HL-60 (cell line): ENCODE data around the gene GPR17.

ENCODE experiments used
- DNase-seq, 2 experiments: peaks; one replicate each; pipeline ENCODE4 v3.0.0-alpha.2; 2010 to 2020; ENCODE audit warnings: low read depth in 1 of 2, low spot score in 1 of 2
- H3K27ac ChIP-seq: fragments of 250-450 bp; sonication (Bioruptor Pico); replicated peaks from 2 replicates; pipeline ENCODE4 v1.5.1; 2020; ENCODE audit warnings: mild to moderate bottlenecking, moderate library complexity
- H3K27me3 ChIP-seq: fragments of 250-450 bp; sonication (Bioruptor Pico); 2 replicates; pipeline ENCODE4 v1.5.1; 2021; ENCODE audit warnings: mild to moderate bottlenecking, moderate library complexity; ENCODE audit not compliant: insufficient read depth, poor library complexity, severe bottlenecking
- H3K4me3 ChIP-seq: replicated peaks from 2 replicates; pipeline ENCODE4 v1.5.1; 2011; ENCODE audit warnings: mild to moderate bottlenecking, control low read depth, low read length; ENCODE audit not compliant: insufficient read depth
- GABPA ChIP-seq: IDR thresholded peaks from 2 replicates; pipeline ENCODE4 v1.6.1; 2012; ENCODE audit warnings: low read depth
- POLR2AphosphoS5 ChIP-seq: IDR thresholded peaks from 2 replicates; pipeline ENCODE4 v1.6.1; 2012; ENCODE audit warnings: low read depth
- SPI1 ChIP-seq: IDR thresholded peaks from 2 replicates; pipeline ENCODE4 v1.6.1; 2012; ENCODE audit warnings: low read depth, mild to moderate bottlenecking, borderline replicate concordance
- TF ChIP-seq, protein P1 (sequence below): IDR thresholded peaks from 2 replicates; pipeline ENCODE4 v1.6.1; 2012; ENCODE audit warnings: low read depth; ENCODE audit not compliant: insufficient replicate concordance
- TF ChIP-seq, protein P2 (sequence below): IDR thresholded peaks from one replicate; pipeline ENCODE4 v1.5.1; 2011; ENCODE audit warnings: low read length, control low read depth, inconsistent platforms; ENCODE audit not compliant: insufficient read depth

Gene GPR17

DNA sequence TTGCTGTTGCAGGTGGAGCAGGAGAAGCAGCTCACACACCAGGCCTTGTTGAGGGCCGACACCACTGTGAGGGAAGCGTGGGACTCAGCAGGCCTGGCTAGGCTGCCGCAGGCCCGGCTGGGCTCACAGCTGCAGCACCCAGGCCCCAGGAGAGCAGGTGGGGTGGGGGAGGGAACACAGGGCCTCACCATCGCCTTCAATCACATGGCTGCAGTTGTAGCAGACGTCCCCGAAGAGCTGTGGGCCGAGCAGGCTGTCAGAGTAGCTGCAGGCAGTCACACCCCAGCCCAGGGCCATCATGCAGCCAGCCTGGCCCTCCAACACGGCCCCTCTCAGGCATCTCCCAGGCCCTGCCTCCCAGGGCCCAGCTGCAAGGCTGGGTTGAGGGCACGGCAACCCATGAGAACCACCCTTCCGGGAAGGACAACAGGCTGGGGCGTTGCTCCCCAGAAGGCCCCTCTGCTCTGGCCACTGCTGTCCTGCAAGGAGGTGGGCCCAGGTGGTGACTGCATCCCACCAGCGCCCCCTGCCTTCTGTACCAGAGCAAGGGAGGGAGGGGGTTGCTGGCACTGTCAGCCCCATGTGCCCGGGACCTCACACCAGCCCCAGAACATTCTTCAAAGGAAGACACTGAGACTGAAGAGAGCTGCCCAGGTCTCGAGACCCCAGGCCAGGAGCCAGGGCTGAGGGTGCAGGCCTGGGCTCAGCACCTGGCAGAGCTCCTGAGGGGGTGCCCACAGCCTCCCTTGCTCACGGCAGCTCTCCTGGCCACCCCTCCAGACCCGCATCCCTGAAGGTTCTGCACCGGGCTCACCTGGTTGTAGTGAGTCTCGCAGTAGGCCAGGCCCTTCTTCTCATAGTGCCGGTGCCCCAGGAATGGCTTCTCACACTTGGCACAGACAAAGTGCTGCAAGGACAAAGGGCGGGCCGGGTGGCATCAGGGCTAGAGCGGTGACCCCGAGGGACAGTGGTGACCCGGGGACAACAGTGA, 5.6 kb upstream of the GPR17 start:
- peak in 1 of 2 experiments; percentile 52 for DNase-seq
- no peaks in the 10 kb centered on the region for H3K27me3 ChIP-seq
- H3K4me3 ChIP-seq, result no peak overlapping the region
- H3K27ac ChIP-seq, result no peak overlapping the region
- peak; percentile 98 for TF ChIP-seq POLR2AphosphoS5
- TF ChIP-seq, protein P1, sequence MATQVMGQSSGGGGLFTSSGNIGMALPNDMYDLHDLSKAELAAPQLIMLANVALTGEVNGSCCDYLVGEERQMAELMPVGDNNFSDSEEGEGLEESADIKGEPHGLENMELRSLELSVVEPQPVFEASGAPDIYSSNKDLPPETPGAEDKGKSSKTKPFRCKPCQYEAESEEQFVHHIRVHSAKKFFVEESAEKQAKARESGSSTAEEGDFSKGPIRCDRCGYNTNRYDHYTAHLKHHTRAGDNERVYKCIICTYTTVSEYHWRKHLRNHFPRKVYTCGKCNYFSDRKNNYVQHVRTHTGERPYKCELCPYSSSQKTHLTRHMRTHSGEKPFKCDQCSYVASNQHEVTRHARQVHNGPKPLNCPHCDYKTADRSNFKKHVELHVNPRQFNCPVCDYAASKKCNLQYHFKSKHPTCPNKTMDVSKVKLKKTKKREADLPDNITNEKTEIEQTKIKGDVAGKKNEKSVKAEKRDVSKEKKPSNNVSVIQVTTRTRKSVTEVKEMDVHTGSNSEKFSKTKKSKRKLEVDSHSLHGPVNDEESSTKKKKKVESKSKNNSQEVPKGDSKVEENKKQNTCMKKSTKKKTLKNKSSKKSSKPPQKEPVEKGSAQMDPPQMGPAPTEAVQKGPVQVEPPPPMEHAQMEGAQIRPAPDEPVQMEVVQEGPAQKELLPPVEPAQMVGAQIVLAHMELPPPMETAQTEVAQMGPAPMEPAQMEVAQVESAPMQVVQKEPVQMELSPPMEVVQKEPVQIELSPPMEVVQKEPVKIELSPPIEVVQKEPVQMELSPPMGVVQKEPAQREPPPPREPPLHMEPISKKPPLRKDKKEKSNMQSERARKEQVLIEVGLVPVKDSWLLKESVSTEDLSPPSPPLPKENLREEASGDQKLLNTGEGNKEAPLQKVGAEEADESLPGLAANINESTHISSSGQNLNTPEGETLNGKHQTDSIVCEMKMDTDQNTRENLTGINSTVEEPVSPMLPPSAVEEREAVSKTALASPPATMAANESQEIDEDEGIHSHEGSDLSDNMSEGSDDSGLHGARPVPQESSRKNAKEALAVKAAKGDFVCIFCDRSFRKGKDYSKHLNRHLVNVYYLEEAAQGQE, result no peak

DNA sequence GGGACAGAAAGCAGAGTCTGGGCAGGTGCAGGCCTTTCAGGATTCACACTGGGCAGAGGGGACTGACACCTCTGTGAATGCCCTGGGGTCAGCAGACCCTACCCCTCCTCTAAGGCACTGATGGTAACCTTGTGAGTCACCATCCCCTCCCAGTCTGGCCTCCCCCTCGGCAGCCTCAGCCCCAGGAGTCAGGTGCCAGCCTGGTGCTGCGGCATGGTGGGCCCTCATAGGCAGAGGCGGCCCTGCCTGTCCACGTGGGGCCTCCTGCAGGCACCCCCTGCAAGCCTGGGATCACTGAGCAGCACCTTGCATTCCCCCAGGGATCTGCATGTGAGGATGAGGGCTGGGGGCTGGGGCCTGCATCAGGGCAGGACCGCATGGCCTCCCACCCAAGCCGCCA, 4.8 kb upstream of the GPR17 start:
- DNase-seq, result no peak
- H3K4me3 ChIP-seq, result no peak overlapping the region
- H3K27me3 ChIP-seq, result no peaks in the 10 kb centered on the region
- TF ChIP-seq, protein P2, sequence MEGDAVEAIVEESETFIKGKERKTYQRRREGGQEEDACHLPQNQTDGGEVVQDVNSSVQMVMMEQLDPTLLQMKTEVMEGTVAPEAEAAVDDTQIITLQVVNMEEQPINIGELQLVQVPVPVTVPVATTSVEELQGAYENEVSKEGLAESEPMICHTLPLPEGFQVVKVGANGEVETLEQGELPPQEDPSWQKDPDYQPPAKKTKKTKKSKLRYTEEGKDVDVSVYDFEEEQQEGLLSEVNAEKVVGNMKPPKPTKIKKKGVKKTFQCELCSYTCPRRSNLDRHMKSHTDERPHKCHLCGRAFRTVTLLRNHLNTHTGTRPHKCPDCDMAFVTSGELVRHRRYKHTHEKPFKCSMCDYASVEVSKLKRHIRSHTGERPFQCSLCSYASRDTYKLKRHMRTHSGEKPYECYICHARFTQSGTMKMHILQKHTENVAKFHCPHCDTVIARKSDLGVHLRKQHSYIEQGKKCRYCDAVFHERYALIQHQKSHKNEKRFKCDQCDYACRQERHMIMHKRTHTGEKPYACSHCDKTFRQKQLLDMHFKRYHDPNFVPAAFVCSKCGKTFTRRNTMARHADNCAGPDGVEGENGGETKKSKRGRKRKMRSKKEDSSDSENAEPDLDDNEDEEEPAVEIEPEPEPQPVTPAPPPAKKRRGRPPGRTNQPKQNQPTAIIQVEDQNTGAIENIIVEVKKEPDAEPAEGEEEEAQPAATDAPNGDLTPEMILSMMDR, result no peak
- TF ChIP-seq GABPA (no peak), POLR2AphosphoS5 (no peak), SPI1 (no peak)
- TF ChIP-seq, protein P1, result no peak
- H3K27ac ChIP-seq, result no peak overlapping the region

DNA sequence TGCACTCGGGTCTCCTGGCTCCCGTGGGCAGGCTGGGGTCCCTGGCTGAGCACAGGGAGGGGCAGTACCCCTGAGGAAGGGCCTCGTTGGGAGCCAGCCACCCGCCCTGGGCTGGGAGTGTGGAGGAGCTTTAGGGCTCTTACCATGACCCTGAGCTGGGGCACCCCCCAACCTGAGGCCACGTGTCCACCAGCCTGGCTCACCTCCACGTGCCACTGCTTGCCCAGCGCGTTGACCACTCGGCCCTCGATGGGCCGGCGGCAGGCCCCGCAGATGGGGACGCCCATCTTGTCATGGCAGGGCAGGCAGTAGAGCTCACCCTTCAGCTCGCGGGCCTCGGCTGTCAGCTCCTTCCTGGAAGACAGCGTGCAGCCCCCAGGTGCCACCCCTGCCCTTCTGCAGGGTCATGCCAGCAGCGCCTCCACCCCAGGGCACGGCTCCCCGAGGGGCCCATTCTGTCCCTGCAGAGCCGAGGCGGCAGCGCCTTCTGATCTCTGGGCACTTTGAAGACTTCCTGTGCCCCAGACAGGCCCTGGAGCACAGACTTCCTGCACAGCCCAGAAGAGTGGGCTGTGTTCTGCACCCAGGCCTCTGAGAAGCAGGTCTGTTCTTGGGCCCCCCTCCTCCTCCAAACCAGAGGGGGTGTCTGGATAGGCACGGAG, 4.0 kb upstream of the GPR17 start:
- Histone ChIP-seq H3K4me3 (no peak overlapping the region), H3K27ac (no peak overlapping the region)

More for the DNA sequence above, 4.0 kb upstream of the GPR17 start:
- TF ChIP-seq, protein P1, result no peak
- TF ChIP-seq, protein P2, result no peak
- TF ChIP-seq GABPA (no peak), SPI1 (no peak), POLR2AphosphoS5 (no peak)
- DNase-seq, result no peak
- no peaks in the 10 kb centered on the region for H3K27me3 ChIP-seq
